HG02623 (cell line): ENCODE measurements around the gene SESN1.
"Not testable (repeated sequence)": the region's sequence is repeated elsewhere in the genome, so short reads cannot be mapped to it uniquely, and the experiment has no call there.

Experiments used
- ATAC-seq: cut with Tn5 transposase; IDR thresholded peaks from one replicate; pipeline ENCODE4 v1.9.1; 2021; ENCODE audit warnings: moderate library complexity; ENCODE audit not compliant: unreplicated experiment

The SESN1 gene

DNA sequence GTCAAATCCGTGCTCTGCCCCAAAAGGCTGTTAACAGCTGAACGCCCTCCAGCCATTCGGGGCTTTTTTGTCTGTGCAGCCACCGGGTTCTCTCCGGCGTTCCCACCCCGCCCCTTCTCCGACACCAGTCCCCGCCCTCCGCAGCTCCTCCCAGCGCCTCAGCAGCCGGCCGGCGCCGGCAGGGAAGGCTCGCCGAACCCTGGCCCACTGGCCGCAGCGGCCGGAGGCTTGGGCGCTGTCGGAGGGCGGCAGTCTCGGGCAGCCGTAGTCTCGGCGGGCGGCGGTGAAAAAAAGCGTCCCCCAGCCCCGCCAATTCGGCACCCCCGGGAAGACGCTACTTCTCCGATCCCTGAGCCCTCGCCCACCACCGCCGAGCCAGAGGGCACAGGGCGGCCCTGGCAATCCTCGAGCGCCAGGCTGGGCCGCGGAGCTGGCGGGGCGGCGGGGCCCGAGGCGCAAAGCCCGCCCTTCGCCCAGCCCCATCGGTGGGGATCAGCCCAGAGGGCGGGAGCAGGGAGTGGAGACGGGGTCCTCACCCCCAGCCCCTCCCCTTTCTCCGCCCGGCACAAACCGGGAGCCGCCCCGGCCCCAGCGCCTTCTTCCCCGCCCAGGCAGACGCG is at the start of gene SESN1:
TSS of gene SESN1 (minus strand) at position 431 of the 620 bp plus-strand sequence. CDS start 773 bp downstream, outside the sequence.
- peak; percentile 59 for ATAC-seq

DNA sequence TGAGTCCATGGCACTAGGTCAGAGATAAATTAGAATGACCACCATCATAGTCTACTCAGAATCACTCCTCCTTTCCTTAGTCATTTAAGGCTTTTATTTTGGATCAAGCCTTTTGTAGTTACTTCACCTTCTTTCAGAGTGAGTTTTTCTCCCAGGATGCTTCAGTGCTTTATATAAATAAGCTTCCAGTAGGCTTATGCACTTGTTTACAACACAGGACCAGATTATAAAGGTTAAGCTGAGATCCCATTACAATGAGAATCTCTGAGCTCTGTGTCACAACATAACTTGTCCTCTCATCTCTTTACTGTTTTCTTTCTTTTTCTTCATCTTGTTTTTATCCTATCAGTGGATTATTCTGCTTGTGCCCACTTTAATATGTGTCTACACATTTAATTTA is 48.5 kb upstream of the SESN1 start:
- no peak for ATAC-seq

DNA sequence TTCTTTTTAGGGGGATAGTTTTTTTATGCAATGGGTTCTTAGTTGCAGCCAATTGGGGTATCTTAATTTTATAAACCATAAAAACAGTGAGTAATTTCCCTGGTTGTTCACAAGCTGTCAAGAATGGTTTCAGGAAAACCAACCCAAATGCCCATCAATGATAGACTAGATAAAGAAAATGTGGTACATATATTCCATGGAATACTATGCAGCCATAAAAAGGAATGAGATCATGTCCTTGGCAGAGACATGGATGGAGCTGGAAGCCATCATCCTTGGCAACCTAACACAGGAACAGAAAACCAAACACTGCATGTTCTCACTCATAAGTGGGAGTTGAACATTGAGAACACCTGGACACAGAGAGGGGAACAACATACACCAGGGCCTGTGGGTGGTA is 47.4 kb upstream of the SESN1 start:
- ATAC-seq, result not testable (repeated sequence)

DNA sequence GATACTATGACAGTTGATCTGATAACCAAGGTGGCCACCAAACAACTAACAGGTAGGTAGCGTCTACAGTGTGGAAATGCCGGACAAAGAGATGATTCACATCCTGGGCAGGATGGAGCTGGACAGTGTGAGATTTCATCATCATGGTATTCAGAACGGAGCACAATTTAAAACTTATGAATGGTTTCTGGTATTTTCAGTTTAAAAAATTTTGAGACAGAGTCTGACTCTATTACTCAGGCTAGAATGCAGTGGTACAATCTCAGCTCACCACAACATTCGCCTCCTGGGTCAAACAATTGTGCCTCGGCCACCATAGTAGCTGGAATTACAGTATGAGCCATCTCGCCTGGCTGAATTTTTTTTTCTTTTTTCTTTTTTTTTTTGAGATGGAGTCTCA is 44.5 kb upstream of the SESN1 start:
- ATAC-seq, result no peak

DNA sequence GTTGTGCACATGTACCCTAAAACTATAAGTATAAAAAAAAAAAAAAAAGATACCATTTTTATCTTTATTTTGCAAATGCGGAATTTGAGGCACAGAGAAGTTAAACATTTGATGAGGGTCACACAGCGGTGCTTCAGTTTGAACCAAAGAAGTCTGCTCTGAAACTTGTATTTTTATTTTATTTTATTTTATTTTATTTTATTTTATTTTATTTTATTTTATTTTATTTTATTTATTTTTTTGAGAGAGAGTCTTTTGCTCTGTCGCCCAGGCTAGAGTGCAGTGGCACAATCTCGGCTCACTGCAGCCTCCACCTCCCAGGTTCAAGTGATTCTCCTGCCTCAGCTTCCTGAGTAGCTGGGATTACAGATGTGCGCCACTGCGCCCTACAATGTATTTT is 41.9 kb upstream of the SESN1 start:
- not testable (repeated sequence) for ATAC-seq

DNA sequence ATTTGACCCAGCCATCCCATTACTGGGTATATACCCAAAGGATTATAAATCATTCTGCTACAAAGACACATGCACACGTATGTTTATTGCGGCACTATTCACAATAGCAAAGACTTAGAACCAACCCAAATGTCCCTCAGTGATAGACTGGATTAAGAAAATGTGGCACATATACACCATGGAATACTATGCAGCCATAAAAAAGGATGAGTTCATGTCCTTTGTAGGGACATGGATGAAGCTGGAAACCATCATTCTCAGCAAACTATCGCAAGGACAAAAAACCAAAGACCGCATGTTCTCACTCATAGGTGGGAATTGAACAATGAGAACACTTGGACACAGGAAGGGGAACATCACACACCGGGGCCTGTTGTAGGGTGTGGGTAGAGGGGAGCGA is 41.4 kb upstream of the SESN1 start:
- ATAC-seq, result not testable (repeated sequence)

DNA sequence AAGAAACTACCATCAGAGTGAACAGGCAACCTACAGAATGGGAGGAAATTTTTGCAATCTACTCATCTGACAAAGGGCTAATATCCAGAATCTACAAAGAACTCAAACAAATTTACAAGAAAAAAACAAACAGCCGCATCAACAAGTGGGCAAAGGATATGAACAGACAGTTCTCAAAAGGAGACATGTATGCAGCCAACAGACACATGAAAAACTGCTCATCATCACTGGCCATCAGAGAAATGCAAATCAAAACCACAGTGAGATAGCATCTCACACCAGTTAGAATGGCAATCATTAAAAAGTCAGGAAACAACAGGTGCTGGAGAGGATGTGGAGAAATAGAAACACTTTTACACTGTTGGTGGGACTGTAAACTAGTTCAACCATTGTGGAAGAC is 41.0 kb upstream of the SESN1 start:
- ATAC-seq, result not testable (repeated sequence)

DNA sequence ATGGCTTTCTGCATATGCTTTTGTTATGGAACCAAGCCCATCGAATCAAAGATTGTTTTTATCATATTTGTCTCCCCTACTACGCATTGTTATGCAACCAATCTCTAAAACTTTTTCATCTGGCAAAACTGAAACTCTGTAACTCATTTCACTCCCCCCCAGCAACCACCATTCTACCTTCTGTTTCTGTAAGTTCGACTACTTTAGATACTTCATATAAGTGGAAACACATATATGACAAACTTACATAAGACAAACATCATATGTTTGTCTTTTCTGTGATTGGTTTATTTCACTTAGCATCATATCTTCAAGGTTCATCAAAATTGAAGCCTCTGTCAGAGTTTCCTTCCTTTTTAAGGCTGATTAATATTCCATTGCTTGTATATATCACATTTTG is 35.4 kb upstream of the SESN1 start:
- ATAC-seq, result no peak

DNA sequence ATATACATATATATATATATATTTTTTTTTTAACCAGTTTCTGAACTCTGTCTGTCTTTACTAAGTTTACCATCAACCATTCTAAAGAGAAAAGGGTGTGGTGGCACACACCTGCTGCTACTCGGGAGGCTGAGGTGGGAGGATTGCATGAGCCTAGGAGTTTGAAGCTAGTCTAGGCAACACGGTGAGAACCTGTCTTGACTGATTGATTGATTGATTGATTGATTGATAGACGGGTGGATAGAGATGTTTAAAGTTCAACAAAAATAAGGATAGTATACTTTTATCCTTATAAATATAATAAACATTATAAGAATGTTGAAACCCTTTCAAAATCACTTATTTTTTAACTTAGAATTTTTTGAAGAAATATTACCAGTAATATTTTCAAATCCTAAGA is 30.9 kb upstream of the SESN1 start:
- ATAC-seq, result no peak

DNA sequence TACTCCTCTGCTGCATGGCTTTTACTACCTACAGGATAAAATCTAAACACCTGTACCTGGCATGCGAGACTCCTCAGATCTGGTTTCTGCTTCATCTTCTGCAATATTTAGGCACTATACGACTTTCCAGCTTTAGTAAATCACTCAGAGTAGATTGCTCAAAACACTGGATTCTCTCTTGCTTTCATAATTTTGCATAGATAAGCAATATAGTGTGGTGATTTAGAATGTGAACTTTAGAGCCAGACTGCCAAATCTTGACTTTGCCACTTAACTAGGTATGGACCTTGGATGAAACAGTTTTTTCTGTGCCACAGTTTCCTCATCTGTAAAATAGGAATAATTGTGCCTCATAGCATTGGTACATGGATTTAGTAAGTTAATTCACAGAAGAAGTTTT is 29.6 kb upstream of the SESN1 start:
- no peak for ATAC-seq

DNA sequence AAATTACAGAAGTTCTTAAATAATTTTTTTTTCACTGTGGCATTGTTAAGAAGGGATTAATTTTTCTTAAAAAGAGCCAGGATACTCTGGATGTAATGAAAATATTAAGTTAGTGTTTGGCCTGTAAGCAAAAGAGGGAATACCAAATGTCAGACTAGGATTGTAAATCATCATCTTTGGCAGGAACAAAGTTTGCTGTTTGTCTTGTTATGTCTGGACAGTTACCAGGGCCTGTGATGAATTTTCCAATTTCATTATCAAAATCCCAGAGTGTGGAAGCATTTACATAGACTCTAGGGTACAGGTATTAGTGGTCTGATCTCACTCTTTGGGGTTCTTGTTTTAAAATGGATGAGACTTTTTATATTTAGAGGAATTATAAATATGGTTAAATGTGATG is 26.8 kb upstream of the SESN1 start:
- ATAC-seq, result no peak

DNA sequence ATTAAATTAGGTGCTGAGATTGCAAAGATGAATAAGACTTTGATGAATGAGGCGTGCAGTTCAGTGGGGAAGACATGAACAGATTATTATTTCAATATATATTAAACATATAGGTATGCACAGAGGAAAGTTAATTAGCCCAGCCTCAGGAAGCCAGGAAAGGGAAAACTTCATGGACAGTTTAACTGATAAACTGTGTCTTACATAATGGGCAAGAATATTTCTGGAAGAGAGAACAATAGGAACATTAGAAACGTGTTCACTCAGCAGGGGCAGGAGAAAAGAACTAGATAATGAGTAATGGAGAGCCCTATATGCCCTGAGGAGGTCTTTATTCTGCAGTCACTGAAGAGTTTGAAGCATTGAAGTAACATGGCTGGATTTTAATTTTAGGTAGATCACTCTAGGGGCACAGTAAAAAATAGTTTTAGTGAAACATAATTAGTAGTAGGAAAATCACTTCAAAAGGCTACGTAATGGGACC is 24.3 kb upstream of the SESN1 start:
- ATAC-seq, result no peak

DNA sequence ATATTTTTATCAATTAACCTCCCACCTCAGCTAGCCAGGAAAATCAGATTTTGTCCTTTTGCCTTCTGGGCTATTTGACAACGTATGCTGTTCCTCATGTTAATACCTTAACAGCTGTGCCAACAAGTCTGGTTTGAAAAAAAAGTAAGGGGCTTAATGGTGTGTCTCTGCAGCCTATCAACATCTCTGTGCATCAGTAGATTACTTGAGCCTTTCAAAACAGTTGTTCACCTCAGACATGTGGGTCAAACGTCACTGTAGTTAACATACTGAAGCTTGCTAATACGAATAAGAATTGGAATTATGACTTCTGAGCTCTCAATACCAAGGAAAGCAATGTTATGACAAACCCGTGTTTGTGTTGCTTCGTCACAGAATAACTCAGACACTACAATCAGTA is 23.7 kb upstream of the SESN1 start:
- no peak for ATAC-seq

DNA sequence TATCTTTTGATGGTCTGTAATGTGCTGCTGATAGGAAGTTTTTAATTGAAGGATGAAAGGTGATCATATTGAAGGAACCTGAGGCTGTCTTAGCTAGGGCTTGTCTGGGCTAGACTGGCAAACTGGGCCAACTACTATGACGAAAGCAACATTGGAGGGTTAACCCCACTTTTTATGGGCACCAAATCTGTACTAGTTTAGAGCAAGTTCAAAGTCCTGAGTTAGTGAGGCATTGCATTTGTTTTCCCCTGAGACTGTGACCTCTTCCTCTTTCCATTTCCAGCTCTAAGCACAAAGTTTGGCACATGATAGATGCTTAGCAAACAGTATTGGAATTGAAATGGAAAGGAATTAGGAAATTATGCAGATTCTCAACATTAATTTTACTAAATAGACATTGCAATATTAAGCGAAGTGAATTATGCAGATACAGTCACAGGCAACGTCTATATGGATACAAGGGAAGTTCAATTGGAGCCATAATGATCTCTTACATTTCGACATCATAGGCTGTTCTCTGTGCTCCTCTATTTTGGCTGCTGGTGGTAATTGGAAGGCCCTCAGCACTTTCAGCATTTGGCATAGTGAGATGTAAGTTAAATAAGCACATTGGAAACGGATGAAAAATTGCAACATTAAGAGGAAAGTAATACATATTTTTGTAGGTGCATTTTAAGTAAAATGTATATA is 22.8 kb upstream of the SESN1 start:
- no peak for ATAC-seq

DNA sequence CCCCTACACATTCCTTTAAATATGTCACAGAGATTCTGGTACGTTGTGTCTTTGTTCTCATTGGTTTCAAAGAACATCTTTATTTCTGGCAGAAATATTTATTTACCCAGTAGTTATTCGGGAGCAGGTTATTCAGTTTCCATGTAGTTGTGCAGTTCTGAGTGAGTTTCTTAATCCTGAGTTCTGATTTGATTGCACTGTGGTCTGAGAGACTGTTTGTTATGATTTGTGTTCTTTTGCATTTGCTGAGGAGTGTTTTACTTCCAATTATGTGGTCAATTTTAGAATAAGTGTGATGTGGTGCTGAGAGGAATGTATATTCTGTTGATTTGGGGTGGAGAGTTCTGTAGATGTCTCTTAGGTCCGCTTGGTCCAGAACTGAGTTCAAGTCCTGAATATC is 18.0 kb upstream of the SESN1 start:
- ATAC-seq, result not testable (repeated sequence)

DNA sequence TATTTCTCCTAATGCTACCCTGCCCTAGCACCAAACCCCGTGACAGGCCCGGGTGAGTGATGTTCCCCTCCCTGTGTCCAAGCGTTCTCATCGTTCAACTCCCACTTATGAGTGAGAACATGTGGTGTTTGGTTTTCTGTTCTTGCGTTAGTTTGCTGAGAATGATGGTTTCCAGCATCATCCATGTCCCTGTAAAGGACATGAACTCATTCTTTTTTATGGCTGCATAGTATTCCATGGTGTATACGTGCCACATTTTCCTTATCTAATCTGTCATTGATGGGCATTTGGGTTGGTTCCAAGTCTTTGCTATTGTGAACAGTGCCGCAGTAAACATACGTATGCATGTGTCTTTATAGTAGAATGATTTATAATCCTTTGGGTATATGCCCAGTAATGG is 15.0 kb upstream of the SESN1 start:
- not testable (repeated sequence) for ATAC-seq

DNA sequence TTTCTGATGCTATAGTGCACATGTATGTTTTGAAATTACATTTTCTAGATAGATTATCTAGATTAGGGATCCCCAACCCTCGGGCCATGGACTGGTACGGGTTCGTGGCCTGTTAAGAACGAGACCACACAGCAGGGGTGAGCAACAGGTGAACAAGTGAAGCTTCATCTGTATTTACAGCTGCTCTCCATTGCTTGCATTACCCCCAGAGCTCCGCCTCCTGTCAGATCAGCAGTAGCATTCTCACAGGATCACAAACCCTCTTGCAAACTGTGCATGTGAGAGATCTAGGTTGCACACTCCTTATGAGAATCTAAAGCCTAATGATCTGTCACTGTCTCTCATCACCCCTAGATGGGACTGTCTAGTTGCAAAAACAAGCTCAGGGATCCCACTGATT is 11.0 kb upstream of the SESN1 start:
- no peak for ATAC-seq

DNA sequence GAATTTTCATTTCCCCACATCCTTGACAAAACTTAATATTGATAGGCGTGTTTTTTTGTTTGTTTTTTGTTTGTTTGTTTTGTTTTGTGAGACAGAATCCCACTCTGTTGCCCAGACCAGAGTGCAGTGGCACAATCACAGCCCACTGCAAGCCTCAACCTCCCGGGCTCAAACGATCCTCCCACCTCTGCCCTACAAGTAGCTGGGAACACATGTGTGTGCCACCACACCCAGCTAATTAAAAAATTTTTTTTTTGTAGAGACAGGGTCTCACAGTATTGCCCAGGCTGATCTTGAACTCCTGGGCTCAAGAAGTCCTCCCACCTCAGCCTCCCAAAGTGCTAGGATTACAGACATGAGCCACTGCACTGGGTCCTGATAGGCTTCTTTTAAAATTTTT is 9.9 kb upstream of the SESN1 start:
- no peak for ATAC-seq

DNA sequence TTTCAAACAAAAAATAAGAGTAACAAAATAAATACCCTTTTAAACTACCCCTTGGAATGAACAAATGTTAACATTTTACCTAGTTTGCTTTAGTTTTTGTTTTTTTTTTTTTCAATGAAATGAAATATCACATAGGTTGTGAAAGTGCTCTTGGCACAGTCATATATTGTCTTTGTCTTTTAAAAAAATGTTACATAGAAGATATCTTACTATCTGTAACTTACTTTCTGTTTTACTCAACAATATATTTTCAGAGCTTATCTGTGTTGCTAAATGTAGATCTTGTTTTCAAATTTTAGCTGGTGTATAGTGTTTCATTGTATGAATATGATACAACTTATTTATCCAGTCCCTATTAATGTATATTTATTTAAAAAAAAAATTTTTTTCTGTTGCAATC is 9.3 kb upstream of the SESN1 start:
- no peak for ATAC-seq

DNA sequence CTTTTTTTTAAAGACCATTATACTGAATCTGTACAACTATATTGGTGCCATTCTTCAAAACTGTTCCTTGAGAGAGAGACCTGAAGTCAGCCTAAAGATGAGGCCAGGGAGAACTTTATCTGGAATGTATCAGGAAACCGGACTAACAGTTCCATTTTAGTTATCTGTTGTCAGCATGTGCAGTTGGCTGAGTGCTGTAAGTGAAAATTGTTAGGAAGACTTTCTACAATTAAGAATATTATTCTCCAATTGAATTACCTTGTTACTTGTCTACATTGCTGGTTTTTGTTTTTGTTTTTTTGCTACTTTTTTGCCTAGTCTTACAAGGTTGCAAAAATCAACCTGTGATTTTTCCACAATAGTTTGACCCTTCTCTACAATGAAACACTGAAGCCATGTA is 8.1 kb upstream of the SESN1 start:
- ATAC-seq, result no peak

DNA sequence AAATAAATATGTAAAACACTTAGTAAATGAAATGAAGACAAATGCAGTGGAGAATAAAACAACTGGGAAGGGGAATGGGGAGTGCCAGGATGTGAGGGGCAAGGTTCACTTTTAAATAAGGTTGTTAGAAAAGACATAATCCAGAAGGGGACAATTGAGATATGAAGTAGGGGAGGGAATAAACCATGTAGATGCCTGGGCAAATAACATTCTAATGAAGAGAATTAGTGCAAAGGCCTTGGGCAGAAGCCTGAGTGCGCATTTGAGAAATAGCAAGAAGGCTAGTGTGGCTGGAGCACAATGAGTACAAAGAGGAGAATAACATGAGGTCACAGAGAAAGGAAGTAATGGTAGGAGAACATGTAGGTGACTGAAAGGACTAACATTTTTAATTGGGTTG is 3.0 kb upstream of the SESN1 start:
- no peak for ATAC-seq

DNA sequence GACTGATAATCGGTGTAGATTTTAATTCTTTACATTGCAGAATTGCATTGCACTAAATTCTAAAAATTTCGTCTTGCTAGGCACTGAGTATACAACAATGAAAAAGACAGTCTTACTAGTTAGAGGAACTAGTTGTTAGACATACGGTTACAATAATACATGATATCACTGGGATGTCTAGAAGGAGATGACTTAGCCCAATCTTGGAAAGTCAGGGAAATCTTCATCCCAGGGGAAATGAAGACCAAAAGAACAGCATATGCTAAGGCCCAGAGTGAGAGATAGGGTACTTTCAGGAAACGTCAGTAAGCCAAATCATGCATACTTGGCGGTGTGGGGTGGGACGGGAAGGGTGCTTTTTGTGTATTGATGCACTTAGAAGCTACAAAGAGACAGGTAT is 1.6 kb upstream of the SESN1 start:
- ATAC-seq, result no peak

DNA sequence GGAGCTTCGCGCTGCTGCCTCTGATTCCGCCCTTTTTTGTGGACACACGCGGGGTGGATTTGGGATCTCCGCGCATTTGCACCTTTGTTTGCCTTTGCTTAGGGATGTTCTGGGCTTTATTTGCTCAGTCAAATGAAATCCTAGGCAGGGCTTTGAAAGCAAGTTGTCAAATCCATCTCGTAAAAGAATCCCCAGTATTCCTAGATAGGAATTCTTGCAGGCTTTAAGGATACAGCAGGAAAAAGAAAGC is 1.1 kb upstream of the SESN1 start:
- ATAC-seq, result no peak
